GM12878 (cell line): ENCODE measurements around the gene FHOD3.

ENCODE experiments used
- BRCA1 ChIP-seq: IDR thresholded peaks from 2 replicates; pipeline ENCODE4 v1.6.1; 2011; ENCODE audit warnings: low read depth, low read length, improper control_type of control experiment
- MTA3 ChIP-seq: IDR thresholded peaks from 2 replicates; pipeline ENCODE4 v1.6.1; 2012; ENCODE audit warnings: low read length, inconsistent platforms, borderline replicate concordance
- PRDM15 ChIP-seq: fragments of 450-650 bp; formaldehyde crosslinking; IDR thresholded peaks from 2 replicates; pipeline ENCODE4 v1.4.0; 2020; ENCODE audit warnings: mild to moderate bottlenecking, moderate library complexity
- SPI1 ChIP-seq: IDR thresholded peaks from 2 replicates; pipeline ENCODE4 v1.6.1; 2011; ENCODE audit warnings: low read depth, mild to moderate bottlenecking, low read length, moderate library complexity, borderline replicate concordance; ENCODE audit not compliant: insufficient read depth
- TF ChIP-seq, protein P1 (sequence below), 3 experiments: IDR thresholded peaks in 2 of 3; conservative IDR thresholded peaks in 1 of 3; 2 replicates each; pipeline ENCODE4 v1.5.1; 2011; ENCODE audit warnings: low read depth in 3 of 3, low read length in 3 of 3, mild to moderate bottlenecking in 3 of 3, control low read depth in 2 of 3, moderate library complexity in 2 of 3, inconsistent platforms in 1 of 3, mixed read lengths in 1 of 3; ENCODE audit not compliant: control insufficient read depth in 2 of 3, insufficient read depth in 1 of 3; ENCODE audit errors: extremely low read depth in 1 of 3

DNA sequence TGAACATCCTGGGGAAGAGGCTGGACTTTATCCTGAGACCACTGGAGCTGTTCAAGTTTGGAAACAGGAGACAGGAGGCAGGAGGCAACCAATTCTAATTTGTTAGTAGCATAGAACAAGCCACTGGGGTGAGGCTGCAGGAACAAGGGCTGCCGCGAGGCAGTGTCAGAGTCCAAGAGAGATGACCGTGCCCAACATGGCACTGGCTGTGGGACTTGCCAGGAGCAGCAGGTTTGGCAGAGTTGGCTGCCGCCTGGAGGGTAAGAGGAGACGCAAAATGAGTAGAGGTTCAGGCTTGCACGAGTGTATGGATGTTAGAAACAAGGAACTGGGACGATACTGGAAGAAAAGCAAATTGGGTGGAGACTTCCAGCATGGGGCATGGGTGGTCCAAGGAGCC, 362.8 kb downstream of the FHOD3 start:
- no peak for TF ChIP-seq BRCA1
- TF ChIP-seq, protein P1, sequence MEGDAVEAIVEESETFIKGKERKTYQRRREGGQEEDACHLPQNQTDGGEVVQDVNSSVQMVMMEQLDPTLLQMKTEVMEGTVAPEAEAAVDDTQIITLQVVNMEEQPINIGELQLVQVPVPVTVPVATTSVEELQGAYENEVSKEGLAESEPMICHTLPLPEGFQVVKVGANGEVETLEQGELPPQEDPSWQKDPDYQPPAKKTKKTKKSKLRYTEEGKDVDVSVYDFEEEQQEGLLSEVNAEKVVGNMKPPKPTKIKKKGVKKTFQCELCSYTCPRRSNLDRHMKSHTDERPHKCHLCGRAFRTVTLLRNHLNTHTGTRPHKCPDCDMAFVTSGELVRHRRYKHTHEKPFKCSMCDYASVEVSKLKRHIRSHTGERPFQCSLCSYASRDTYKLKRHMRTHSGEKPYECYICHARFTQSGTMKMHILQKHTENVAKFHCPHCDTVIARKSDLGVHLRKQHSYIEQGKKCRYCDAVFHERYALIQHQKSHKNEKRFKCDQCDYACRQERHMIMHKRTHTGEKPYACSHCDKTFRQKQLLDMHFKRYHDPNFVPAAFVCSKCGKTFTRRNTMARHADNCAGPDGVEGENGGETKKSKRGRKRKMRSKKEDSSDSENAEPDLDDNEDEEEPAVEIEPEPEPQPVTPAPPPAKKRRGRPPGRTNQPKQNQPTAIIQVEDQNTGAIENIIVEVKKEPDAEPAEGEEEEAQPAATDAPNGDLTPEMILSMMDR (IDR thresholded peaks at IDR 0.05 in 2 of 3, conservative IDR thresholded peaks at IDR 0.05 in 1 of 3; ENCODE audit: control insufficient read depth in 2 of 3, extremely low read depth in 1 of 3, insufficient read depth in 1 of 3, low read depth in 3 of 3, low read length in 3 of 3) = no peak
- TF ChIP-seq PRDM15 = no peak
- no peak for TF ChIP-seq MTA3
- no peak for TF ChIP-seq SPI1
